Measurements from ENCODE around the gene RFX8.
"Not testable (repeated sequence)": the region's sequence is repeated elsewhere in the genome, so short reads cannot be mapped to it uniquely, and the experiment has no call there.

RFX8 gene

GRCh38 chr2:101354420-101355311 is 120.2 kb downstream of the RFX8 start:
- DNase-seq (ENCODE audit: low read depth in 1 of 2, low spot score in 1 of 2), result no peak

- not testable (repeated sequence) for DNase-seq (ENCODE audit: low read depth in 1 of 2, low spot score in 1 of 2)
Observed at GRCh38 chr2:101352631-101353030, 122.3 kb downstream of the RFX8 start.

GRCh38 chr2:101351207-101351606 is 123.7 kb downstream of the RFX8 start:
- DNase-seq (ENCODE audit: low read depth in 1 of 2, low spot score in 1 of 2), result no peak

- DNase-seq (ENCODE audit: low read depth in 1 of 2, low spot score in 1 of 2), result no peak
Observed at GRCh38 chr2:101349893-101350662, 124.8 kb downstream of the RFX8 start.

- DNase-seq (ENCODE audit: low read depth in 1 of 2, low spot score in 1 of 2), result no peak
Observed at GRCh38 chr2:101348883-101349282, 126.0 kb downstream of the RFX8 start.
